GM12875 (cell line): ENCODE measurements around the gene MRPS22.
A peak's percentile ranks its signal among the peaks of the same experiment; 100 is the strongest.
"Not testable (repeated sequence)": the region's sequence is repeated elsewhere in the genome, so short reads cannot be mapped to it uniquely, and the experiment has no call there.

Experiments used
- H3K4me3 ChIP-seq: one replicate; pipeline ENCODE4 v1.5.1; 2011; ENCODE audit warnings: low read depth, low read length, control low read depth
- CTCF ChIP-seq: IDR thresholded peaks from 2 replicates; pipeline ENCODE4 v1.5.1; 2011; ENCODE audit warnings: low read depth, mild to moderate bottlenecking, control low read depth, inconsistent platforms, low read length, moderate library complexity, borderline replicate concordance; ENCODE audit not compliant: insufficient read depth

MRPS22 gene

GRCh38 chr3:139326707-139327106, 17.1 kb upstream of the MRPS22 start:
- TF ChIP-seq CTCF, result no peak
- no peak overlapping the region for H3K4me3 ChIP-seq

- no peak overlapping the region for H3K4me3 ChIP-seq
- no peak for TF ChIP-seq CTCF
Observed at GRCh38 chr3:139327231-139327630, 16.6 kb upstream of the MRPS22 start.

GRCh38 chr3:139327861-139328260, 16.0 kb upstream of the MRPS22 start:
- H3K4me3 ChIP-seq, result no peak overlapping the region
- TF ChIP-seq CTCF, result no peak

GRCh38 chr3:139328356-139328755, 15.5 kb upstream of the MRPS22 start:
- TF ChIP-seq CTCF, result no peak
- H3K4me3 ChIP-seq, result no peak overlapping the region

- no peak overlapping the region for H3K4me3 ChIP-seq
- TF ChIP-seq CTCF, result peak; percentile 99
Observed at GRCh38 chr3:139329364-139329850, 14.4 kb upstream of the MRPS22 start.

- no peak overlapping the region for H3K4me3 ChIP-seq
- no peak for TF ChIP-seq CTCF
Observed at GRCh38 chr3:139332092-139332491, 11.7 kb upstream of the MRPS22 start.

- H3K4me3 ChIP-seq, result not testable (repeated sequence)
Observed at GRCh38 chr3:139334675-139335074, 9.1 kb upstream of the MRPS22 start.

- H3K4me3 ChIP-seq, result no peak overlapping the region
- TF ChIP-seq CTCF, result no peak
Observed at GRCh38 chr3:139338405-139338804, 5.4 kb upstream of the MRPS22 start.
